HepG2 (cell line): Measurements from ENCODE around the gene SYS1. TPM values are rescaled to one million over a fixed set of nuclear protein-coding genes. Genes with fewer than 3 reads are reported as not detected.
A peak's percentile ranks its signal among the peaks of the same experiment; 100 is the strongest.

Source experiments
- AGO1 ChIP-seq: fragments of 200-400 bp; formaldehyde crosslinking; IDR thresholded peaks from 2 replicates; pipeline ENCODE4 v1.6.1; 2017; ENCODE audit warnings: mild to moderate bottlenecking, low read depth, low read length, moderate library complexity; ENCODE audit not compliant: poor library complexity, severe bottlenecking
- FOSL1 ChIP-seq: sonication (generic); formaldehyde crosslinking; IDR thresholded peaks from 2 replicates; pipeline ENCODE4 v1.9.0; 2021; ENCODE audit warnings: missing genetic modification reagents, borderline replicate concordance
- GATAD1 ChIP-seq: IDR thresholded peaks from 2 replicates; pipeline ENCODE4 v1.6.1; 2016; ENCODE audit warnings: missing genetic modification reagents, missing compliant biosample characterization
- HNRNPK ChIP-seq: fragments of 200-400 bp; formaldehyde crosslinking; IDR thresholded peaks from 2 replicates; pipeline ENCODE4 v1.6.1; 2018; ENCODE audit warnings: low read length, low read depth, moderate library complexity, mild to moderate bottlenecking; ENCODE audit not compliant: poor library complexity, severe bottlenecking
- MATR3 ChIP-seq: sonication (generic); formaldehyde crosslinking; IDR thresholded peaks from 2 replicates; pipeline ENCODE4 v1.4.0; 2020; ENCODE audit warnings: missing genetic modification reagents
- MLX ChIP-seq: IDR thresholded peaks from 2 replicates; pipeline ENCODE4 v1.6.1; 2016
- RELA ChIP-seq: sonication (generic); formaldehyde crosslinking; IDR thresholded peaks from 2 replicates; pipeline ENCODE4 v1.4.0; 2020; ENCODE audit warnings: missing genetic modification reagents
- SALL1 ChIP-seq: sonication (generic); formaldehyde crosslinking; IDR thresholded peaks from 2 replicates; pipeline ENCODE4 v1.8.0; 2022; ENCODE audit warnings: mild to moderate bottlenecking, missing genetic modification reagents
- SMYD3 ChIP-seq: sonication (generic); formaldehyde crosslinking; IDR thresholded peaks from 2 replicates; pipeline ENCODE4 v1.8.1; 2023; ENCODE audit warnings: mild to moderate bottlenecking, missing genetic modification reagents
- SP140L ChIP-seq: sonication (generic); formaldehyde crosslinking; IDR thresholded peaks from 2 replicates; pipeline ENCODE4 v1.4.0; 2020; ENCODE audit warnings: missing genetic modification reagents, borderline replicate concordance
- SRSF1 ChIP-seq: fragments of 200-400 bp; formaldehyde crosslinking; optimal IDR thresholded peaks from 2 replicates; pipeline ENCODE3; 2017; ENCODE audit warnings: mild to moderate bottlenecking, low read depth, low read length, moderate library complexity
- TBP ChIP-seq: sonication (generic); formaldehyde crosslinking; IDR thresholded peaks from 2 replicates; pipeline ENCODE4 v1.5.0; 2020; ENCODE audit warnings: missing genetic modification reagents
- TCF7 ChIP-seq: sonication (generic); IDR thresholded peaks from 2 replicates; pipeline ENCODE4 v1.6.1; 2016; ENCODE audit warnings: antibody characterized with exemption, low read depth
- ZNF263 ChIP-seq: sonication (generic); formaldehyde crosslinking; IDR thresholded peaks from 2 replicates; pipeline ENCODE4 v1.4.0; 2020; ENCODE audit warnings: missing genetic modification reagents
- ZNF282 ChIP-seq: fragments of 450-650 bp; IDR thresholded peaks from 2 replicates; pipeline ENCODE4 v1.6.1; 2018; ENCODE audit not compliant: partially characterized antibody
- ZNF512B ChIP-seq: sonication (generic); formaldehyde crosslinking; IDR thresholded peaks from 2 replicates; pipeline ENCODE4 v1.5.1; 2020; ENCODE audit warnings: missing genetic modification reagents, mild to moderate bottlenecking, borderline replicate concordance
- ZNF598 ChIP-seq: sonication (generic); formaldehyde crosslinking; IDR thresholded peaks from 2 replicates; pipeline ENCODE4 v1.5.1; 2020; ENCODE audit warnings: mild to moderate bottlenecking, missing genetic modification reagents, borderline replicate concordance
- ZNF616 ChIP-seq: sonication (generic); formaldehyde crosslinking; IDR thresholded peaks from 2 replicates; pipeline ENCODE4 v1.5.0; 2020; ENCODE audit warnings: low read depth, mild to moderate bottlenecking, missing genetic modification reagents
- ZNF7 ChIP-seq: IDR thresholded peaks from 2 replicates; pipeline ENCODE4 v1.6.1; 2016; ENCODE audit warnings: missing biosample characterization, missing genetic modification reagents
- ZNF768 ChIP-seq: sonication (generic); formaldehyde crosslinking; IDR thresholded peaks from 2 replicates; pipeline ENCODE4 v1.4.0; 2020; ENCODE audit warnings: missing genetic modification reagents
- ZNF800 ChIP-seq: sonication (generic); formaldehyde crosslinking; IDR thresholded peaks from 2 replicates; pipeline ENCODE4 v1.4.0; 2020; ENCODE audit warnings: missing genetic modification reagents
- polyA plus RNA-seq, 8 experiments: library from polyadenylated mRNA; depleted of rRNA in 3 of 8; stranded (reverse) in 7 of 8; unstranded in 1 of 8; fragments of >200 nt; fragmentation: Illumina TruSeq in 4 of 8; extraction: Trizol in 4 of 8; gene quantifications; 2 replicates each; pipeline versions ENCODE4 v1.2.1 to v1.2.3, GENCODE V29; 2011 to 2016; ENCODE audit warnings: low read depth in 4 of 8, missing spikeins in 1 of 8, mixed read lengths in 1 of 8; ENCODE audit not compliant: insufficient read depth in 1 of 8
- total RNA-seq, 5 experiments: library from RNA; depleted of rRNA; stranded (reverse); fragments of >200 nt; fragmentation: Illumina TruSeq; extraction: Trizol; gene quantifications; 2 replicates each; pipeline ENCODE4 v1.2.3, GENCODE V29; 2016; ENCODE audit warnings: low read depth in 1 of 5
- TF ChIP-seq, protein P1 (sequence below): fragments of 450-650 bp; IDR thresholded peaks from 2 replicates; pipeline ENCODE4 v1.6.1; 2016

The SYS1 gene
- total and polyA plus RNA-seq, 2 of the 13 experiments (the other 11 are each of a cell fraction or from before 2014, with no cell fraction given): 38.3 to 65.6 TPM

- TF ChIP-seq ZNF598 (CRISPR knock-in tag) (peak; percentile 87; the same call in 1 of the 2 replicates), MATR3 (CRISPR knock-in tag) (no peak), SRSF1 (no peak), ZNF768 (CRISPR knock-in tag) (0 out of 2 replicates have a peak, but pooled peaks have one; percentile 64), ZNF7 (CRISPR knock-in tag) (no peak), RELA (CRISPR knock-in tag) (no peak), SMYD3 (CRISPR knock-in tag) (no peak), ZNF282 (no peak), SALL1 (CRISPR knock-in tag) (peak; percentile 90), ZNF800 (CRISPR knock-in tag) (no peak), TBP (CRISPR knock-in tag) (no peak), MLX (CRISPR knock-in tag) (no peak), SP140L (CRISPR knock-in tag) (no peak), TCF7 (no peak), GATAD1 (CRISPR knock-in tag) (no peak), HNRNPK (no peak), ZNF263 (CRISPR knock-in tag) (peak; percentile 42), AGO1 (peak; percentile 59), FOSL1 (no peak), ZNF616 (CRISPR knock-in tag) (peak; percentile 63; the same call in 1 of the 2 replicates), ZNF512B (CRISPR knock-in tag) (no peak; the same call in 1 of the 2 replicates)
- TF ChIP-seq, protein P1, sequence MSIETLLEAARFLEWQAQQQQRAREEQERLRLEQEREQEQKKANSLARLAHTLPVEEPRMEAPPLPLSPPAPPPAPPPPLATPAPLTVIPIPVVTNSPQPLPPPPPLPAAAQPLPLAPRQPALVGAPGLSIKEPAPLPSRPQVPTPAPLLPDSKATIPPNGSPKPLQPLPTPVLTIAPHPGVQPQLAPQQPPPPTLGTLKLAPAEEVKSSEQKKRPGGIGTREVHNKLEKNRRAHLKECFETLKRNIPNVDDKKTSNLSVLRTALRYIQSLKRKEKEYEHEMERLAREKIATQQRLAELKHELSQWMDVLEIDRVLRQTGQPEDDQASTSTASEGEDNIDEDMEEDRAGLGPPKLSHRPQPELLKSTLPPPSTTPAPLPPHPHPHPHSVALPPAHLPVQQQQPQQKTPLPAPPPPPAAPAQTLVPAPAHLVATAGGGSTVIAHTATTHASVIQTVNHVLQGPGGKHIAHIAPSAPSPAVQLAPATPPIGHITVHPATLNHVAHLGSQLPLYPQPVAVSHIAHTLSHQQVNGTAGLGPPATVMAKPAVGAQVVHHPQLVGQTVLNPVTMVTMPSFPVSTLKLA: 0 out of 2 replicates have a peak, but pooled peaks have one; percentile 8
Measured at GRCh38 chr20:45341939-45342854, 20.8 kb upstream of the SYS1 start (continued).
